ENCODE measurements around the gene WRAP53. TPM values are rescaled to one million over a fixed set of nuclear protein-coding genes. Genes with fewer than 3 reads are reported as not detected.
A peak's percentile ranks its signal among the peaks of the same experiment; 100 is the strongest.
"Not testable (repeated sequence)": the region's sequence is repeated elsewhere in the genome, so short reads cannot be mapped to it uniquely, and the experiment has no call there.

Gene WRAP53
- total RNA-seq: 10 to 100 TPM in 1 of 2 donors, 1 to 10 TPM in 1; 6.0 to 22.6 TPM

DNA sequence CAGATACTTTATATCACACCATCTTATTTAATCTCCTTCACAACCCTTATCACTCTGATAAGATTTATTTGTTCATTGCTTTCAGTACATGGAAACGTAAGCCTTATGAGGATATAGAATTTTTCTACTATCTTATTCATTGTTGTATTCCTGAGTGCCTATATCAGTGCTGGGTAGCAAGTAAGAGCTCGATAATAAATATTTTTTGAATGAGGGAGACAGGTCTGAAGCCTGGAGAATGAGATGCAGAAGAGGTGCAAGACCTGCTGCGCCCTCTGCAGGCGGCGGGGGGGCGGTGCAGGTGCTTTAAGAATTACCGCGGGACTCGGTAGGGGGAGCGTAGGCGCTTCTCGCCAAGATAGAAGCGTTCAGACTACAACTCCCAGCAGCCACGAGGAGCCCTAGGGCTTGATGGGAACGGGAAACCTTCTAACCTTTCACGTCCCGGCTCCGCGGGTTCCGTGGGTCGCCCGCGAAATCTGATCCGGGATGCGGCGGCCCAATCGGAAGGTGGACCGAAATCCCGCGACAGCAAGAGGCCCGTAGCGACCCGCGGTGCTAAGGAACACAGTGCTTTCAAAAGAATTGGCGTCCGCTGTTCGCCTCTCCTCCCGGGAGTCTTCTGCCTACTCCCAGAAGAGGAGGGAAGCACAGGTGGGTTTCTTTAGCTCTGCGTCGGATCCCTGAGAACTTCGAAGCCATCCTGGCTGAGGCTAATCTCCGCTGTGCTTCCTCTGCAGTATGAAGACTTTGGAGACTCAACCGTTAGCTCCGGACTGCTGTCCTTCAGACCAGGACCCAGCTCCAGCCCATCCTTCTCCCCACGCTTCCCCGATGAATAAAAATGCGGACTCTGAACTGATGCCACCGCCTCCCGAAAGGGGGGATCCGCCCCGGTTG is at the start of gene WRAP53:
Gene WRAP53, plus strand, starts transcription at position 570 of the 900 bp plus-strand sequence. Its CDS starts 172 bp downstream, at position 742.
- H3K36me3 ChIP-seq: no peaks in the 10 kb centered on the region
- H3K9me3 ChIP-seq: no peaks in the 10 kb centered on the region
- intact Hi-C loops (cut with DNase I): loop anchor here (5.0 kb wide), 1 partner anchor 56 kb away; the partner anchor contains the start of gene SHBG
- DNase-seq: peak; percentile 99
- H3K27me3 ChIP-seq: no peaks in the 10 kb centered on the region
- peak within 1 kb of the TSS; percentile 97 for H3K27ac ChIP-seq
- H3K4me1 ChIP-seq: peaks cover 11% of the 10 kb centered on the region
- peak within 1 kb of the TSS; percentile 76 for H3K4me3 ChIP-seq
- peak within 1 kb of the TSS; percentile 82 to 100 for H3K9ac ChIP-seq (ENCODE audit: low read depth in 2 of 2, low read length in 2 of 2)
- TF ChIP-seq, protein P1, sequence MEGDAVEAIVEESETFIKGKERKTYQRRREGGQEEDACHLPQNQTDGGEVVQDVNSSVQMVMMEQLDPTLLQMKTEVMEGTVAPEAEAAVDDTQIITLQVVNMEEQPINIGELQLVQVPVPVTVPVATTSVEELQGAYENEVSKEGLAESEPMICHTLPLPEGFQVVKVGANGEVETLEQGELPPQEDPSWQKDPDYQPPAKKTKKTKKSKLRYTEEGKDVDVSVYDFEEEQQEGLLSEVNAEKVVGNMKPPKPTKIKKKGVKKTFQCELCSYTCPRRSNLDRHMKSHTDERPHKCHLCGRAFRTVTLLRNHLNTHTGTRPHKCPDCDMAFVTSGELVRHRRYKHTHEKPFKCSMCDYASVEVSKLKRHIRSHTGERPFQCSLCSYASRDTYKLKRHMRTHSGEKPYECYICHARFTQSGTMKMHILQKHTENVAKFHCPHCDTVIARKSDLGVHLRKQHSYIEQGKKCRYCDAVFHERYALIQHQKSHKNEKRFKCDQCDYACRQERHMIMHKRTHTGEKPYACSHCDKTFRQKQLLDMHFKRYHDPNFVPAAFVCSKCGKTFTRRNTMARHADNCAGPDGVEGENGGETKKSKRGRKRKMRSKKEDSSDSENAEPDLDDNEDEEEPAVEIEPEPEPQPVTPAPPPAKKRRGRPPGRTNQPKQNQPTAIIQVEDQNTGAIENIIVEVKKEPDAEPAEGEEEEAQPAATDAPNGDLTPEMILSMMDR (IDR thresholded peaks at IDR 0.05): peak; percentile 100

DNA sequence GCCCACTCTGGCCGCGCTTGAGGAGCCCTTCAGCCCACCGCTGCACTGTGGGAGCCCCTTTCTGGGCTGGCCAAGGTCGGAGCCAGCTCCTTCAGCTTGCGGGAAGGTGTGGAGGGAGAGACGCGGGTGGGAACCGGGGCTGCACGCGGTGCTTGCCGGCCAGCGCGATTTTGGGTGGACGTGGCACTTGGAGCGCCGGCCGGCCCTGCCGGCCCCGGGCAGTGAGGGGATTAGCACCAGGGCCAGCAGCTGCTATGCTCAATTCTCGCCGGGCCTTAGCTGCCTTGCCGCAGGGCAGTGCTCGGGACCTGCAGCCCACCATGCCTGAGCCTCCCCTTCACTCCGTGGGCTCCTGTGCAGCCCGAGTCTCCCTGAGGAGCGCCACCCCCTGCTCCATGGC is 47.5 kb upstream of the WRAP53 start:
- intact Hi-C loops (cut with DNase I): no loop called here
- no peak for DNase-seq
- H3K27me3 ChIP-seq: no peaks in the 10 kb centered on the region
- H3K4me1 ChIP-seq: no peaks in the 10 kb centered on the region
- H3K27ac ChIP-seq: no peak overlapping the region
- no peaks in the 10 kb centered on the region for H3K9me3 ChIP-seq
- no peaks in the 10 kb centered on the region for H3K36me3 ChIP-seq
- no peak overlapping the region for H3K9ac ChIP-seq (ENCODE audit: low read depth in 2 of 2, low read length in 2 of 2)
- no peak overlapping the region for H3K4me3 ChIP-seq
- TF ChIP-seq, protein P1 (IDR thresholded peaks at IDR 0.05): no peak

- H3K36me3 ChIP-seq; H3K27me3 ChIP-seq; H3K9me3 ChIP-seq; H3K4me3 ChIP-seq; intact Hi-C loops (cut with DNase I); H3K4me1 ChIP-seq; H3K27ac ChIP-seq; H3K9ac ChIP-seq (ENCODE audit: low read depth in 2 of 2, low read length in 2 of 2); DNase-seq: not testable (repeated sequence)
These were observed 46.6 kb upstream of the WRAP53 start for GRCh38 chr17:7641635-7642034.

- no peaks in the 10 kb centered on the region for H3K4me1 ChIP-seq
- DNase-seq: no peak
- intact Hi-C loops (cut with DNase I): no loop called here
- H3K9ac ChIP-seq (ENCODE audit: low read depth in 2 of 2, low read length in 2 of 2): no peak overlapping the region
- H3K27ac ChIP-seq: no peak overlapping the region
- H3K27me3 ChIP-seq: no peaks in the 10 kb centered on the region
- TF ChIP-seq, protein P1 (IDR thresholded peaks at IDR 0.05): no peak
- H3K9me3 ChIP-seq: no peaks in the 10 kb centered on the region
- H3K4me3 ChIP-seq: no peak overlapping the region
- no peaks in the 10 kb centered on the region for H3K36me3 ChIP-seq
These were observed 43.5 kb upstream of the WRAP53 start for GRCh38 chr17:7644775-7645174.

DNA sequence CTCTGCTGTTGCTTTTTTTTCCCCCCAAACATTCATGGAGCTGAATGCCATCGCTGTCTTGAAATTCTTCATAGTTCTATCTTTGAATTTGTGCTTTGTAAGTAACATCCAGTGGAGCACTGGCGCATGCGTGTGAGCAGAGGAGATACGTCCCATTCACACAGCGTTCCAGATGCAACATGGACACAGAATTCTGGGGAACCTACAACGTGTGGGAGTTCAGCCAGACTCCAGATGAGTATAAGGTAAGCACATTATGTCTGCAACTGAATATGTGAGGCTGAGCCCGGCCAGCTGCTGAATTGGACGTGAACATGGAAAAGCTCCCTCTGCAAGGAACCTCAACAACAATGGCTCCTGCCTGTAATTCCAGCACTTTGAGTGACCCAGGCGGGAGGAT is 41.8 kb upstream of the WRAP53 start:
- no peak overlapping the region for H3K27ac ChIP-seq
- no peak overlapping the region for H3K9ac ChIP-seq (ENCODE audit: low read depth in 2 of 2, low read length in 2 of 2)
- no peak for DNase-seq
- peaks cover 16% of the 10 kb centered on the region for H3K27me3 ChIP-seq
- no peak overlapping the region for H3K4me3 ChIP-seq
- H3K9me3 ChIP-seq: no peaks in the 10 kb centered on the region
- H3K4me1 ChIP-seq: no peaks in the 10 kb centered on the region
- intact Hi-C loops (cut with DNase I): no loop called here
- TF ChIP-seq, protein P1 (IDR thresholded peaks at IDR 0.05): no peak
- H3K36me3 ChIP-seq: no peaks in the 10 kb centered on the region

GRCh38 chr17:7647018-7647417 is 41.3 kb upstream of the WRAP53 start:
- no peak for DNase-seq
- intact Hi-C loops (cut with DNase I): no loop called here
- TF ChIP-seq, protein P1 (IDR thresholded peaks at IDR 0.05): no peak
- Histone ChIP-seq H3K9me3 (no peaks in the 10 kb centered on the region), H3K36me3 (no peaks in the 10 kb centered on the region), H3K4me3 (no peak overlapping the region), H3K27me3 (peaks cover 21% of the 10 kb centered on the region), H3K4me1 (no peaks in the 10 kb centered on the region), H3K9ac (ENCODE audit: low read depth in 2 of 2, low read length in 2 of 2) (no peak overlapping the region), H3K27ac (no peak overlapping the region)

Measured in colonic mucosa (tissue), 4 donors.